HG02763 (cell line): ENCODE results near the gene SH3TC1.

Experiments used
- ATAC-seq: cut with Tn5 transposase; IDR thresholded peaks from one replicate; pipeline ENCODE4 v1.9.1; 2021; ENCODE audit warnings: mild to moderate bottlenecking, moderate library complexity; ENCODE audit not compliant: unreplicated experiment

SH3TC1 gene

GRCh38 chr4:8240211-8241041, 41.3 kb downstream of the SH3TC1 start:
- ATAC-seq: no peak

DNA sequence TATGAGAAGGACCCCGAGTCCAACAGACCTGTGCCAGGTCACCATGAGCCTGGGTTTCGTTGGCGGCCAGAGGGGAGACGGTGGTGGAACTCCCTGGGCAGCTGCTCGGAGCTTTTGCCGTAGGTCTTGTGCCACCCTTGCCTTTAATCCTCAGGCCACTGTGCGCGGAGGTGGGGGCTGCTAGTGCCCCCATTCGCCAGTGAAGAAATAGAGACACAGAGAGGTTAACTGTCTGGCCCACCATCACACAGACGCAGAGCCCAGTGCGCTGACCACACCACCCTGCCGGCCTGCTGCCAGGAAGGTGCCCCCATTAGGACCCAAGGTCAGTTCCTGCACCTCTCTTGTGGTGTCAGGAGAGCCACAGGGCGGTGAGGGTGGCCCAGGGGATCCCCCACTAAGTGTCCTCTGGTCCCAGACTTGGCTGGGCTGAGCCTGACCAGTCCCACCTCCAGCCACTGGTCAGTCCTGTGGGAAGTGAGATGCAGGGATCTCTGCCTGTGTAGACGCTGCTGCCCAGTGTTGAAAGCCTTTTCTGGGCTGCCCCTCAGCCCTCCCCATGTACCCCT, 42.2 kb downstream of the SH3TC1 start:
- no peak for ATAC-seq

DNA sequence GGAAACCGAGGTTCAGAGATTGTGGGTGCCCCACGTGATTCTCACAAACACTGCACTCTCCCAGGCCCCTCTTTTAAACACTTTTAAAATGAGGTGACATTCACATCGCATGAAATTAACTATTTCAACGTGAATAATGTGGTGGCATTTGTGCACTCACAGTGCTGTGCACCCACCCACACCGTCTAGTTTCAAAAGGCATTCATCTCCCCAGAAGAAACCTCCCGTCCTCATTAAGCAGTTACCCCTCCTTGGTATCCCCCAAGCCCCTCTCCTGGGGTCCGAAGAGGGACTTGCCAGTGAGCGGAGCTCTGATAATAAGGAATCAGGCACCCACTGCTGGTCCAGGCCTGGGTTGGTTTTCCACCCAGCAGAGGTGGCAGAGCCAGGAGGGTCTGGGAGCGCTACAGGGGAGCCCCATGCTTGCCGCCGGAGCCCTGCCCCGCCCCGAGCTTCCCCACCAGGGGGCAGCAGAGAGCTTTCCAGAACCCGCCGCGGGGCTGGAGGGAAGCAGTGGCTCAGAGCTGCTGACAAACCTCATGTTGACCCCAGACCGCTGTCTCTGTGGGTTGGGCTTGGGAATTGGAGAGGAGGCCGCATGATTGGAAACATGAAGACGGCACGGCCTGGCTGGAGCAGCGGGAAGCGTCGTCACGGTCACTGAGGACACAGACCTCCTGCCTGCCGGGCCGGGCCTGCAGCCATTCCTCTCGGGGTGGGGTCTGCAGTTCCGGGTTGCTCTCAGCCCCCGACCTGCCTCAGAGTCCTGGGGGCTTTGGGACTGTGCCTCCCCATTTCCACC, 43.0 kb downstream of the SH3TC1 start:
- no peak for ATAC-seq

- no peak for ATAC-seq
Observed at GRCh38 chr4:8242782-8243560, 43.9 kb downstream of the SH3TC1 start.

GRCh38 chr4:8244001-8244757, 45.1 kb downstream of the SH3TC1 start:
- no peak for ATAC-seq

DNA sequence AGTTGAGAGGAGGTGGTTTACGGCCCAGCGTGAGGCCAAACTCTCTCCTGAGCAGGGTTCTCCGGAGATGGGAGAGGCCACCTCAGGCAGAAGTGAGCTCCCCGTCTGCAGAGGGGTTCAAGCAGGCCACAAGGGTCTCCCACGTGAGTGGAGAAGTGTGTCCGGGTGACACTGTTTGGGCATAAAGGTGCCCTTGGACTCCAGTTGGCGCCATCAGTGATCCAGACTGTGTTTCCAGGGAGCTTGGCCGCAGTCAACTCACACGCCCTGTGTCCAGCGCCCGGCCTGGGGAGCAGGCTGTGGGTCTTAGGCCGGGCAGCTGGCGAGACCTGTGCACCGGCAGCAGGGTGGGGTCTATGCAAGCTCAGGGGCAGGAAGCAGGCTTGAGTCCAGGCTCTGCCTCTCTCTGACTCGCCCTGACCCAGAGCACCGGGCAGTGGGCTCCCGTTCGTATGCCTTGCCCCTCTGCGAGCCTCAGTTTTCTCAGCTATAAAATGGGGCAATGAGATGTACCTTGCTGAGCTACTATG, 45.9 kb downstream of the SH3TC1 start:
- ATAC-seq: no peak

GRCh38 chr4:8245884-8246833, 47.1 kb downstream of the SH3TC1 start:
- ATAC-seq: no peak

DNA sequence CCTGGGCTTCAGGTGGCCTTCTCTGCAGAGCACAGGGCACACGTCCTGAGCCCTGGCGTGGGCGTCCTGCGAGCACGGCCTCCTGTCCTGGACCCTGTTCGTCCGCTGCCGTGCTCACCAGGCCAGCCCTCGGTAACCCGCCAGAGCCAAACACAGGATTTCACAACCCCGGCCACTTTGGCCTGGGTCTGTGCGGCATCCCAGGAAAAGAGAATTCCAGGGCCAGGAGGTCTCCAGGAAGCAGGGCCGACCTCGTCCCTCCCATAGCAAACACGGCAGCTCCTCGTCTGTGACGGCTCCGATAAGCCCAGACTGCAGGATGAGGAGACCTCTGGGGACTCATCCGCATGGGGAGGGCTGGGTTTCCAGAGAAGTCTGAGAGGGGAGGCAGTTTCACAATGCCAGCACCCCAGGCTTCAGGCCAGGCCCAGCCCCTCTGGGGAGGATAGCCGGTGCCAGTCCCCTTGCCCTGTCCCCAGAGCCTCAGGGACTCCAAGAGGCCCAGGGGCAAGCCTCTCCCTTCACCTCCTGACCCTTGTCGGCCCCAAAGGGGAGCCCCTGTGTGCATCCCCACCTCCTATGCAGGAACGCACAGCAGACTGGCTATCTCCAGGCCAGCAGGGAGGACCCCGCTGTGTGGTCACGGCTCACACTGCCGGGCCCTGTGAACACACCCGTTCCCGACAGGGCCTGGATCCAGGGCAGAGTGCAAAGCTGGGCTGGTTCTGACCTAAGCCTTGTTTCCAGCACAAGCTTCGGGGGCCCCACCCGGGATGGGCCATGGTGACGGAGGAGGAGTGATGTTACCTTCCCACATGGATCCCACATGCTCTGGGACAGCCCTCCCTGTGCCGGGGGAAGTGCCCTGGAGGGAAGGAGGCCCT, 48.2 kb downstream of the SH3TC1 start:
- ATAC-seq: no peak

DNA sequence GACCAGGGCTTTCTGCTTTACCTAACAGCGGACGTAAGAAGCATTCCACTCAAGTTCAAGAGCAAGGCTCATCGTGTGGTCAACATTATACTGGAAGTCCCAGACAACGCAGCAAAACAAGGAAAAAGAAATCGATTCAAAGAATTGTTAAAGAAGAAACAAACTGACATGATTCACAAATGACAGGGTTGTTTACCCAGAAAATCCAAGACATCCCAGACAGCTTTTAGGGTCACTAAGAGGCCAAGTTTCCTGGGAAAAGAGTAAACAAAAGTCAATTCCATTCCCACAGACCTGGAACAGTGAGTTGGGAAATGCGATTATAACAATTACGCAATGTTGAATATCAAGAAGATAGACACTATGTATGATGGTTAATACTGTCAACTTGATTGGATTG, 49.0 kb downstream of the SH3TC1 start:
- ATAC-seq: no peak

DNA sequence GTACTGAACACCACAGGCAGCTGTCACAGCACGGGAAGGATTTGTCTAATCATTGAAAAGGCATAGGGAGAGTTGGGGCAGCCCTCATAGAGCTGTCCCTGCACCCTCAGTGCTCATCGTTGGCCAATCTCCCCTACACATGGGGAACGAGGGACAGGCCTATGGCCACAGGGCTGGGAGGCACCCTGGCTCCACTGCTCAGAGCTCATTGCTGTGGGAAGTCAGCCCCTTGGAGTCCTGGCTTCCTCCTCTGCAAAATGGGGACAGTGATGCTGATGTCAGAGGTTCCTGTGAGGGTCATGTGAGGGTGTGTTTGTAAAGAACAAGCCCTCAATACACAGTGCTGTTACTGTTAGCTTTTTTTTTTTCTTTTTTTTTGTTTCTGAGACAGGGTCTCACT, 51.1 kb downstream of the SH3TC1 start:
- ATAC-seq: no peak

DNA sequence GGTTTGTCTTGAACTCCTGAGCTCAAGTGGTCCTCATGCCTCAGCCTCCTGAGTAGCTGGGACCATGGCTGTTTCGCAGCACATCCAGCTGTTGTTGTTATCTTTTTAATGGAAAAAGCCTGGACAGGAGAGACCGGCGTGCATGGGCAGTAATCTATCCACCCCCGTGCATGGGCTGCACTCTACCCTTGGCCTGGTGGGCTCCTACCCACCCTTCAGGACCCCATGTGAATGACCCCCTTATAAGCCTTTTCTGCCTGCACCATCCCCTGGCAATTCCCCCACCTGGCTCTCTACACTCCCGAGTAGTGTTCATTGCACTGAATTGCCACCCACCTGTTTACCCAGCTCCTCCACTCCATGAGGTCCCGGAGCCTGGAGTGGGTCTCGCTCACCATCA, 51.5 kb downstream of the SH3TC1 start:
- ATAC-seq: no peak

GRCh38 chr4:8251110-8251883, 52.2 kb downstream of the SH3TC1 start:
- ATAC-seq: no peak

DNA sequence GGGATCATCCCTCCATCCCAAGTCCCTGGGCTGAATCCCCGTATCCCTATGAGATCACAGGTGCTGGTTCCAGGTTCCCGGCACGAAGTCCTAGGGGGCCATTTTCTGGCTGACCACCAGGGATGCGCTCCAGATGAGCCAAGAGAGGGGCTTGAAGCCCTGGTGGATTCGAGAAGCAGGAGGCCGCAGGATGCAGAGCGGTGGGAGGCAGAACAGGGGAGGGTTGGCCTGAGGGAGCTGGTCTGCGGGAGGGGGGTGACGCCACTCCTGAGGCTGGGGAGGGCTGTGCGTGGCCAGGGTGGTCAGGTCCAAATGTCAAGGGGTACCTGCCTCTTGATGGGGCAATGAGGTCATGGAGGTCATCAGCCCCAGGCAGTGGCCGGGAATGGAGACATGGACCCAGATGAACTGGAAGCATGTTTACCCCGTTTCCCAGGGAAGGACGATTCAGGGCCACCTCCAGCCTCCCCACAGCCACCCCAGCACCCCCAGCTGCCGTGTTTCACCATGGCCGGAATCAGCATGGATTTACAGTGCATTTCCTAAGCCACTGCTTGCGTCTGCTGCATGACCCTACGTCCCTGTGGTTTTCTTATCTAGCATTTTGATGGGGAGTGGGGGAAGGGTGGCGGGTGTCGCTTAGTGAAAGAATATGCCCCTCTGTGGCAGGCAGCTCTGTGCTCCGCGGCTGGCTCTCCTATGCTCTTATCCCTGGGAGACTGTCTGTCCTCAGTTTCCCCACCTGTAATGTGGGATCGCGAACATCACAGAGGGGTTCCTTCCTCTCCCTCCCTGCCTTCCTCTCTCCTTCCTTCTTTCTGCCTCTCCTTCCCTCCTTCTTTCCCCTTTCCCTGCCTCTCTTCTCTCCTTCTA, 53.4 kb downstream of the SH3TC1 start:
- no peak for ATAC-seq

DNA sequence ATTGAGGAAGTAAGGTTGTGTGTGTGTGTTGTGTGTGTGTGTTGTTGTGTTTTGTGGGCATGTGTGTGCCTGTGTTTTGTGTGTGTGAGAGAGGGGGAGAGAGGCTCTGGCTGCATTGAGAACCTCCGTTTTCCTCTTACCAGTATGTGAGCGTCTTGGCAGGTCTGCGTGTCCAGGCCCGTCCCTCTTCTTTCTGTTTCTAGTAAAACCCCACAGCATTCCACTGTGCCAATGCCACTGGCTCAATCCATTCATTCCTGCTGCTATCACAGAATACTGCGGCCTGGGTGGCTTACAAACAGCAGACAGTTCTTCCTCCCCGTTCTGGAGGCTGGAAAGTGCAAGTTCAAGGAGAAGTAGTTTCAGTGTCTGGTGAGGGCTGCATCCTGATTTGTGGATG, 55.0 kb downstream of the SH3TC1 start:
- ATAC-seq: no peak

GRCh38 chr4:8255698-8256441, 56.8 kb downstream of the SH3TC1 start:
- no peak for ATAC-seq

- no peak for ATAC-seq
Observed at GRCh38 chr4:8257854-8258253, 58.8 kb downstream of the SH3TC1 start.
